Right atrium auricular region (tissue), 2 donors: ENCODE results near the gene APOM. TPM values are rescaled to one million over a fixed set of nuclear protein-coding genes. Genes with fewer than 3 reads are reported as not detected.

Experiments
- DNase-seq: peaks from one replicate; pipeline ENCODE4 v3.0.0-alpha.2; 2019; ENCODE audit warnings: low spot score
- H3K27ac ChIP-seq, 2 donors: fragments of 200-600 bp; sonication (generic); 1 replicate in 1 of 2; 2 replicates in 1 of 2; pipeline ENCODE4 v1.5.1; 2016 to 2019
- H3K27me3 ChIP-seq, 2 donors: fragments of 200-600 bp; sonication (generic); one replicate each; pipeline versions ENCODE4 v1.5.1 to v1.6.0; 2017 to 2019
- H3K36me3 ChIP-seq: fragments of 200-600 bp; sonication (generic); one replicate; pipeline ENCODE4 v1.5.1; 2016
- H3K4me1 ChIP-seq, 2 donors: fragments of 200-600 bp; sonication (generic); one replicate each; pipeline versions ENCODE4 v1.5.1 to v1.6.0; 2017 to 2019
- H3K4me3 ChIP-seq, 2 donors: fragments of 200-600 bp; sonication (generic); 1 replicate in 1 of 2; 2 replicates in 1 of 2; pipeline ENCODE4 v1.5.1; 2017 to 2019; ENCODE audit warnings: mild to moderate bottlenecking in 1 of 2, moderate library complexity in 1 of 2
- H3K9me3 ChIP-seq, 2 donors: fragments of 200-600 bp; sonication (generic); one replicate each; pipeline ENCODE4 v1.5.1; 2019
- CTCF ChIP-seq, 2 donors: fragments of 200-600 bp; sonication (generic); IDR thresholded peaks; one replicate each; pipeline ENCODE4 v1.5.1; 2019; ENCODE audit warnings: antibody characterized with exemption in 2 of 2
- total RNA-seq, 2 donors: library from RNA; depleted of rRNA; stranded (reverse); fragments of >200 nt; gene quantifications; one replicate each; pipeline ENCODE4 v1.1.0, GENCODE V29; 2016

The APOM gene
- total RNA-seq, 2 donors from 2014 or later = 1.0 to 1.2 TPM

DNA sequence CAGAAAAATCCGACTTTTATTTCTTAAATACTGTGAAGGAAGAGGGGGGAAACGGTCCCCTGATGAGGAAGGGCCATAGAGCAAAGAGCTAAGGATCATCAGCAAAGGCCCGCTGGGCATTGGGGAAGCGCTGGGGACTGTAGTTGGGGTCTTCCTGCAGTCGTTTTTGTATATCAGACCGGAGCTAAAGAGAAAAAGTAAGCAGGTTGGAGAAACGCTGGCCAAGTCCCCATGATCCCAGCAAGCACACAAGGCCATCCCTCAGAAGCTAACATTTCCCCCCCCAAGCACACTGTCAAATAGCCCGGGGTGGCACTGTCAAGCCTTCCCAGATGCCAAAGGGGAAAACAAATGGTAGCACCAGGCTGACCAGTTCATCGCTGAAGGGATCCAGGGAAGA lies 16.7 kb upstream of the APOM start:
- DNase-seq = no peak
- no peak overlapping the region for H3K4me3 ChIP-seq
- no peaks in the 10 kb centered on the region for H3K9me3 ChIP-seq
- no peak overlapping the region for H3K27ac ChIP-seq
- H3K27me3 ChIP-seq = no peaks in the 10 kb centered on the region
- no peaks in the 10 kb centered on the region for H3K4me1 ChIP-seq
- no peak for TF ChIP-seq CTCF (IDR thresholded peaks at IDR 0.05)
- H3K36me3 ChIP-seq = peaks cover 100% of the 10 kb centered on the region

- H3K36me3 ChIP-seq = peaks cover 100% of the 10 kb centered on the region
Observed at GRCh38 chr6:31639449-31639861, 16.2 kb upstream of the APOM start.

GRCh38 chr6:31640612-31641011 lies 15.1 kb upstream of the APOM start:
- H3K4me3 ChIP-seq = no peak overlapping the region

More at GRCh38 chr6:31639449-31639861, 16.2 kb upstream of the APOM start:
- Histone ChIP-seq H3K27ac (no peak overlapping the region), H3K27me3 (no peaks in the 10 kb centered on the region), H3K9me3 (no peaks in the 10 kb centered on the region), H3K4me1 (no peaks in the 10 kb centered on the region), H3K4me3 (no peak overlapping the region)
- no peak for TF ChIP-seq CTCF (IDR thresholded peaks at IDR 0.05)
- DNase-seq = no peak

DNA sequence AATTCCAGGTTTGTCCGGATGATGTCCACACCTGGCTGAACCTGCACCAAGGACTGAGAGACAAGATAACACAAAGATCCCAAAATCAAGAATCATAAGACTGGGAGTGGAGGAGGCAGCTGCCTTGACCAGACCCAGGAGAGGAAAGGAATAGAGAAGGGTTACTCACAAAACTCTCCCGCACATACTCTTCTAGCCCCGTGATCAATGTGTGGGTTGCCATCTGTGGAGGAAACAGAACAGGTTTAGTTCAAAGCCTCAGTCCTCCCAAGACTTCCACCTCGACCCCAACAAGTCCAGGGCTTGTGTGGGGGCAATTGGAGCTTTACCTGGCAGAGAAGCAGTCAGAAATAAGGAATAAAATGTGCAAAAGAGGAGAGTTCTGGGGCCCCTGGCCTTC lies 14.3 kb upstream of the APOM start:
- Histone ChIP-seq H3K4me3 (no peak overlapping the region), H3K36me3 (peaks cover 100% of the 10 kb centered on the region), H3K9me3 (no peaks in the 10 kb centered on the region), H3K27ac (no peak overlapping the region), H3K27me3 (no peaks in the 10 kb centered on the region), H3K4me1 (no peaks in the 10 kb centered on the region)
- no peak for DNase-seq
- TF ChIP-seq CTCF (IDR thresholded peaks at IDR 0.05) = no peak

More at GRCh38 chr6:31640612-31641011, 15.1 kb upstream of the APOM start:
- H3K4me1 ChIP-seq = no peaks in the 10 kb centered on the region
- DNase-seq = no peak
- peaks cover 100% of the 10 kb centered on the region for H3K36me3 ChIP-seq
- no peak for TF ChIP-seq CTCF (IDR thresholded peaks at IDR 0.05)
- no peaks in the 10 kb centered on the region for H3K27me3 ChIP-seq
- H3K27ac ChIP-seq = no peak overlapping the region
- H3K9me3 ChIP-seq = no peaks in the 10 kb centered on the region

- no peak for TF ChIP-seq CTCF (IDR thresholded peaks at IDR 0.05)
- Histone ChIP-seq H3K4me3 (no peak overlapping the region), H3K36me3 (peaks cover 100% of the 10 kb centered on the region), H3K27ac (no peak overlapping the region), H3K4me1 (no peaks in the 10 kb centered on the region), H3K9me3 (no peaks in the 10 kb centered on the region), H3K27me3 (no peaks in the 10 kb centered on the region)
- no peak for DNase-seq
Observed at GRCh38 chr6:31642798-31643570, 12.7 kb upstream of the APOM start.
